ENCODE results near the gene WHRN.

Gene WHRN

GRCh38 chr9:114505187-114506081 lies at the start of gene WHRN:
Gene WHRN, minus strand, starts transcription at chr9:114505473. Its CDS starts 672 bp downstream, at chr9:114504801.
- DNase-seq: peak; percentile 97

GRCh38 chr9:114553202-114553601 lies 47.9 kb upstream of the WHRN start:
- no peak for DNase-seq

- no peak for DNase-seq
Observed at GRCh38 chr9:114552706-114553105, 47.4 kb upstream of the WHRN start.

GRCh38 chr9:114551750-114552685 lies 46.7 kb upstream of the WHRN start:
- DNase-seq: peak; percentile 48

GRCh38 chr9:114549697-114550330 lies 44.5 kb upstream of the WHRN start:
- DNase-seq: no peak

GRCh38 chr9:114546851-114547250 lies 41.6 kb upstream of the WHRN start:
- no peak for DNase-seq

- no peak for DNase-seq
Observed at GRCh38 chr9:114545055-114545454, 39.8 kb upstream of the WHRN start.

GRCh38 chr9:114539701-114540380 lies 34.6 kb upstream of the WHRN start:
- DNase-seq: no peak

- DNase-seq: no peak
Observed at GRCh38 chr9:114538241-114538640, 33.0 kb upstream of the WHRN start.

- no peak for DNase-seq
Observed at GRCh38 chr9:114532561-114533237, 27.4 kb upstream of the WHRN start.

- DNase-seq: no peak
Observed at GRCh38 chr9:114529285-114529684, 24.0 kb upstream of the WHRN start.

GRCh38 chr9:114526807-114527206 lies 21.5 kb upstream of the WHRN start:
- no peak for DNase-seq

GRCh38 chr9:114525513-114525912 lies 20.2 kb upstream of the WHRN start:
- no peak for DNase-seq

GRCh38 chr9:114524247-114524681 lies 19.0 kb upstream of the WHRN start:
- DNase-seq: peak; percentile 62

GRCh38 chr9:114522847-114523246 lies 17.6 kb upstream of the WHRN start:
- no peak for DNase-seq

GRCh38 chr9:114522286-114522685 lies 17.0 kb upstream of the WHRN start:
- no peak for DNase-seq

GRCh38 chr9:114521846-114522245 lies 16.6 kb upstream of the WHRN start:
- DNase-seq: no peak

GRCh38 chr9:114518599-114519022 lies 13.3 kb upstream of the WHRN start:
- DNase-seq: no peak

- no peak for DNase-seq
Observed at GRCh38 chr9:114518120-114518519, 12.8 kb upstream of the WHRN start.

- DNase-seq: no peak
Observed at GRCh38 chr9:114516913-114517312, 11.6 kb upstream of the WHRN start.

GRCh38 chr9:114515528-114515927 lies 10.3 kb upstream of the WHRN start:
- DNase-seq: no peak

GRCh38 chr9:114513959-114514267 lies 8.6 kb upstream of the WHRN start:
- DNase-seq: no peak
